Measurements from ENCODE around the gene ASXL1. TPM values are rescaled to one million over a fixed set of nuclear protein-coding genes. Genes with fewer than 3 reads are reported as not detected.

Gene ASXL1
- total RNA-seq, 1 donor from 2014 or later: 28.5 TPM

- DNase-seq (ENCODE audit: low spot score) (no peak), ATAC-seq (no peak)
These were observed 92.4 kb downstream of the ASXL1 start for GRCh38 chr20:32450484-32451061.

- ATAC-seq (no peak), DNase-seq (ENCODE audit: low spot score) (no peak)
These were observed 93.2 kb downstream of the ASXL1 start for GRCh38 chr20:32451340-32451681.

- DNase-seq (ENCODE audit: low spot score): no peak
- ATAC-seq: peak; percentile 7
These were observed 93.7 kb downstream of the ASXL1 start for GRCh38 chr20:32451682-32452461.

- ATAC-seq (no peak), DNase-seq (ENCODE audit: low spot score) (no peak)
These were observed 94.8 kb downstream of the ASXL1 start for GRCh38 chr20:32452776-32453466.

GRCh38 chr20:32453467-32454163 lies 95.5 kb downstream of the ASXL1 start:
- ATAC-seq: no peak
- DNase-seq (ENCODE audit: low spot score): no peak

- DNase-seq (ENCODE audit: low spot score) (no peak), ATAC-seq (no peak)
These were observed 96.3 kb downstream of the ASXL1 start for GRCh38 chr20:32454164-32455145.

GRCh38 chr20:32455171-32455900 lies 97.2 kb downstream of the ASXL1 start:
- no peak for ATAC-seq
- DNase-seq (ENCODE audit: low spot score): no peak

- DNase-seq (ENCODE audit: low spot score) (no peak), ATAC-seq (no peak)
These were observed 98.0 kb downstream of the ASXL1 start for GRCh38 chr20:32455901-32456701.

GRCh38 chr20:32456869-32457478 lies 98.8 kb downstream of the ASXL1 start:
- ATAC-seq (peak; percentile 69), DNase-seq (ENCODE audit: low spot score) (no peak)

- ATAC-seq: peak; percentile 82
- DNase-seq (ENCODE audit: low spot score): peak; percentile 74
These were observed 99.4 kb downstream of the ASXL1 start for GRCh38 chr20:32457479-32457986.

GRCh38 chr20:32458061-32458836 lies 100.1 kb downstream of the ASXL1 start:
- no peak for DNase-seq (ENCODE audit: low spot score)
- no peak for ATAC-seq

GRCh38 chr20:32458837-32459220 lies 100.7 kb downstream of the ASXL1 start:
- DNase-seq (ENCODE audit: low spot score) (no peak), ATAC-seq (no peak)

- DNase-seq (ENCODE audit: low spot score) (no peak), ATAC-seq (no peak)
These were observed 102.1 kb downstream of the ASXL1 start for GRCh38 chr20:32460231-32460630.

- ATAC-seq: no peak
- DNase-seq (ENCODE audit: low spot score): no peak
These were observed 102.7 kb downstream of the ASXL1 start for GRCh38 chr20:32460683-32461320.

GRCh38 chr20:32461836-32462600 lies 103.9 kb downstream of the ASXL1 start:
- DNase-seq (ENCODE audit: low spot score): no peak
- no peak for ATAC-seq

Data from left lobe of liver (tissue), 2 donors.